NCI-H128 (cell line): Measurements from ENCODE around the gene FLYWCH1.
A peak's percentile ranks its signal among the peaks of the same experiment; 100 is the strongest.
"Not testable (repeated sequence)": the region's sequence is repeated elsewhere in the genome, so short reads cannot be mapped to it uniquely, and the experiment has no call there.

Source experiments
- DNase-seq: peaks from one replicate; lab custom pipeline; 2025; ENCODE audit not compliant: unreplicated experiment; lab: John Stamatoyannopoulos, UW

FLYWCH1 gene

DNA sequence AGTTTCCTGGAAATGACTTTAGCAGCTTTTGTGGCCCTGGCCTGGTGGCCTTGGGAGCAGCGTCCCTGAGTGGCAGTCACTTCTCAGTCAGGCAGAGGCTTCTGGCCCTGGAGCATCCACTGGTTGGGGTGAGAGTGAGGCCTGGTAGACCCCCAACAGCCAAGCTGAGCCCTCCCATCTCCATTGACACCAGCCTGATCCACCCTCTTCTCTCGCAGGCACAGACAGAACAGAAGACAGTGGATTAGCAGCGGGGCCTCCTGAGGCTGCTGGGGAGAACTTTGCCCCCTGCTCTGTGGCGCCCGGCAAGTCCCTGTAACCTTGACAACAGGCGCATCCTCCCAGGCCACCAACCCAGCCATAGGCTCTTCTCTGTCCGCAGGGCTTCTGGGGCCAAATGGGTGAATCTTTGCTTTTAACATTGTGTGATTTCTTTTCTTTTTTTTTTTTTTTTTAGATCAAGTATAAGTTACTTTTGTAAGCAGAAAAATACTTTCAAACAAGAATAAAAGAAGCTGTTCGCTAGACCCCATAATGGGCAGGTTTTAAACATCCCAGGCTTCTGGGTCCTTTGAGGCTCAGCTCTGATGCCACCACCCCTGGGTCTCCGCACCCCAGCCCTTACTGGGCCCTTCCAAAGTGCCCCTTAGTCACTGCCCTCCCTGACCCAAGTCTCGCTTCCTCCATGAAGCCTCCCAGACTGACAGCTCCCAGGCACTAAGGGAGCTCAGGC lies 12.7 kb upstream of the FLYWCH1 start:
- DNase-seq: no peak

GRCh38 chr16:2899564-2900072 lies 12.1 kb upstream of the FLYWCH1 start:
- no peak for DNase-seq

GRCh38 chr16:2900526-2901075 lies 11.1 kb upstream of the FLYWCH1 start:
- no peak for DNase-seq

DNA sequence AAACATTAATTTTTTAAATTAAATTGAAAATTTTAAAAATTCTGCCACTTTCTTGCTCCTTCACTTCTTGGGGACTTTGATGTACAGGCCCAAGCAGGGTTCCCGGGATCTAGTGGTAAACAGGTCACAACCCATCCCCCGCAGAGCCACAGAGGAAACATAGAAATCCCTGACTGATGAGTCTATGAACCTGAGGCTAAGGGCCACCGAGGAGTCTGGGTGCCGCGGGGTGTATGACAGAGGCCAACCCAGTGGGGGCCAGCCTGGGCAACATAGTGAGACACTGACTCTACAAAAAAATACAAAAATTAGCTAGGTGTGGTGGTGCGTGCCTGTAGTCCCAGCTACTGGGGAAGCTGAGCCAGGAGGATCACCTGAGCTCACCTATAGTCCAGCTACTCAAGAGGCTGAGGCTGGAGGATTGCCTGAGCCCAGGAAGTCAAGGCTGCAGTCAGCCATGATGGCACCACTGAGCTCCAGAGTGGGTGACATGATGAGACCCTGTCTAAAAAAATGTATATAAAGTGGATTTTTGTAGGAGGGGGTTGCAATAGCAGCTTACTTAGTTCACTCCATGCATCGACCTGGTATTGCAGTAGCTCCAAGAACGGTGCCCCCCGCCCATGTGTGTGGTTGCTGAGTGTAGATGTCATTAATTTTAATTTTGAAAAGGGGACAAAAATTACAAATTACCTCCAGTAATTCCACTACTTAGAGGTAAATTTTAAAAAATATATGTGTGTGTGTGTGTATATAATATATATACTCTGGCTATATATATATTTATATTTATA lies 9.2 kb upstream of the FLYWCH1 start:
- no peak for DNase-seq

DNA sequence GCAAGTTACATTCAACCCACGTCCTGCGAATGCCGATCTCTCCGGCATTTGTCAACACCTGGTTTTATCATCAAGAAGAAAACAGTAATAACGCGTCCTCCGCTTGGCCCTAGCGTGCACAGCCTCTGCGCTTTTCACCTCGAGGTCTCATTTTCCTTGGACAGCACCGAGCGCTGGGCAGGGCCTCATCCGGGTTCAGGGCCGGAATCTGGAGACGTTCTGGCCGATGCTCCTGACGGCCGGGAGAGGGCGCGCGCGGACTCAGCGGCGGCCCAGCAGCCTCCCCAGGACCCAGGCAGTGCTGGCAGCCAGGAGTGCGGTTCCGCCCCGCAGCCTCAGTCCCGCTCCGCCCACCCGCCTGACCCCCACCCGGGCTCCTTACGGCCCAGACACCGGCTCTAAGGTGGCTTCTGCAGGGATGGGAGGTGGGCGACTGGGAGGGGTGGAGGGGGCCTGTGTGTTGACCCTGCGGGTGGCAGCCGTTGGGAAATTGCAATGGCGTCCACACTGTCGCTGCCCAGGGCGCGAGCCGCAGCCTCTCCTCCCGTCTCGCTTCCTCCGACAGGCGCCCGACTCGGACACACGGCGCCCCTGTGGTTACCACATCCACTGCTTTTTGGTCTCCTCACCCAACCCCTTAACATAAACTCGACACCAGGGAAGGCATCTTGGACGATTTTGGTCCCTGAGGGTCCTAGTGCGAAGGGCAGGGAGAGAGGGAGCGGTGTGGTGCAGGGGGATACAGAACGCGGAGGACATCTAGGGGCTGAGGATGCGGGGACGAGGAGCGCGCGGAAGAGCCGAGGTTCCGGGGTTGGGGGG lies 7.4 kb upstream of the FLYWCH1 start:
- no peak for DNase-seq

DNA sequence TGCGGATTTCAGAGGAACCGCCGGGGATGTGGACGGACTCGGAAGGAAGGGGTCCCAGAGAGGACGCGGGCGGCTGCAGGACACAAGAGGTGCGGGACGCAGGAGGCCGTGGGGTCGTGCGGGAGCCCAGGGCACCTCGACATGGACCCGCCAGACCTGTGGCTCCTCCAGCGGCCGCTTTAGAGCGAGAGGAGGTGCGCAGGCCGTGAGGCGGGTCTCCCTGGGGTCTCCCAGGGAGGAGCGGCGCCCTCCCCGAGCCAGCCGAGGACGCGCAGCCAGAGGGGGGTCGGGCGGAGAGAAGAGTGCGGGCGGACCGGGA lies 6.8 kb upstream of the FLYWCH1 start:
- DNase-seq: no peak

DNA sequence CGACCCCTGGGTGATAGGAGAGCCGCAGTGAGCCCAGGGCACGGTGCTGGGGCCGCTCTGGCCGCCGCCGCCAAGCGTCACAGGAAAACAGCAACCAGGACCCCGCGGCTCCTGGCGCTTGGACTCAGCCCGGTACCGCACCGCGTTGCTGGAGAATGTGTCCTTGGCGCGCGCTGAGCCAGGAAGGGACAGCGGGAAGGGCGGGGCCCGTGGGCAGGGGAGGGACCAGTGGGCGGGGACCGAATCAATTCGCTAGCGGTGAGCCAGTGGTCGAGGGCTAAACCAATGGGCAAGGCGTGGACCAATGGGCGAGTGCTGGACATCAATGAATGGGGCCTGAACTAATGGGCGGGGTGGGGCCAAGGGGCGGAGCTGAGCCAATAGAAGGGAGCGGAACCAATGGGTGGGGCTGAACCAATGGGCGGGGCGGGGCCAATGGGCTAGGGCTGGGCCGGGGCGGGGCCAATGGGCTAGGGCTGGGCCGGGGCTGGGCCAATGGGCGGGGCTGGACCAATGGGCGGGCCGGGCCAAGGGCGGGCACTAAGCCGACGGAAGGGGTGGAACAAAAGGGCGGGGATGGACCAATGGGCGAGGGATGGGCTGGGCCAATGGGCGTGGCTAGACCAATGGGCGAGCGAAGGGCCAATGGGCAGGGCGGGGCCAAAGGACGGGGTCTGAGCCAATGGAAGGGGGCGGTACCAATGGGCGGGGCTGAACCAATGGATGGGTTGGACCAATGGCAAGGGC lies 6.3 kb upstream of the FLYWCH1 start:
- peak; percentile 86 for DNase-seq

DNA sequence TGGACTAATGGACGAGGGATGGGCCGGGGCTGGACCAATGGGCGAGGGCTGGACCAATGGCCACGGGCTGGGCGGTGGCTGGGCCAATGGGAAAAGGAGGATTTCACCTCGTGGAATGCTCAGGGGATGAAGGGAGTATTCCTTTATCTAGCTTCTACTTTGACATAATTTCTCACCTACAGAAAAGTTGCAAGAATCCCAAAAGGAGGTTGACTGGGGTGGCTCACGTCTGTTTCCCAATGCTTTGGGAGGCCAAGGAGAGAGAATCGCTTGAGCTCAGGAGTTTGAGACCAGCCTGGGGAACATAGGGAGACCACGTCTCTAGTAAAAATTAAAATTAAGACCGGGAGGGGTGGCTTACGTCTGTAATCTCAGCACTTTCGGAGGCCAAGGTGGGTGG lies 5.7 kb upstream of the FLYWCH1 start:
- DNase-seq: no peak

DNA sequence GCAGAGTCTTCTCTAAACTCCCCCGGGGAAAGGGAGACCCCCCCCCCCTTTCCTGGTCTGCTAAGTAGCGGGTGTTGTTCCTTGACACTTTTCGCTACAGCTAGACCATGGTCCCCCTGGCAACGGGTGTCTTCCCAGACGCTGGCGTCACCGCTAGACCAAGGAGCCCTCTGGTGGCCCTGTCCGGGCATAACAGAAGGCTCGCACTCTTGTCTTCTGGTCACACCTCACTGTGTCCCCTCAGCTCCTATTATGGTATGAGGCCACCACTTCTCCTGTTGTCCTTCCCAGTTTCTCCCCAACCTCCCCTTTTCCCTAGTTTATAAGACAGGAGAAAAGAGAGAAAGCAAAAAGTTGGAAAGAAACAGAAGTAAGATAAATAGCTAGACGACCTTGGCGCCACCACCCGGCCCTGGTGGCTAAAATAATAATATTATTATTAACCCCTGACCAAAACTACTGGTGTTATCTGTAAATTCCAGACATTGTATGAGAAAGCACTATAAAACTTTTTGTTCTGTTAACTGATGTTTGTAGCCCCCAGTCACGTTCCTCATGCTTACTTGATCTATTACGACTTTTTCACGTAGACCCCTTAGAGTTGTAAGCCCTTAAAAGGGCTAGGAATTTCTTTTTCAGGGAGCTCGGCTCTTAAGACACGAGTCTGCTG lies 4.5 kb upstream of the FLYWCH1 start:
- DNase-seq: not testable (repeated sequence)

DNA sequence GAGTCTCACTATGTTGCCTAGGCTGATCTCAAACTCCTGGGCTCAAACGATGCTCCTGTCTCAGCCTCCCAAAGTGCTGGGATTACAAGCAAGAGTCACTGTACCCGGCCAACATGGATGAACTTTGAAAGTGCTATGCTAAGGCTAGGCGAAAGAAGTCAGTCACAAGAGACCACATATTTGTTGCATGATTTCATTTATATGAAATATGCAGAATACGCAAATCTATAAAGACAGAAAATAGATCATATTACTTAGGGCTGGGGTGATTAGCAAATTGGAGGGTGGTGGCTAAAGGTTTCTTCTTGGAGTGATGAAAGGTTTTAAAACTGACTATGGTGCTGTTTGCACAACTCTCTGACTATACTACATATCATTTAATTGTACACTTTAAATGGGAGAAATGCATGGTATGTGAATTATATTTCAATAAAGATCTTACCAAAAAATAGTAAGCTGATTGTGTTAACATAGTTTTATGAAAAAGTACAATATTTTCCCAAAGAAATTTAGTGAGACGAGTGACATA lies 1.2 kb upstream of the FLYWCH1 start:
- no peak for DNase-seq

GRCh38 chr16:2912330-2913199 lies 834 bp downstream of the FLYWCH1 start:
- no peak for DNase-seq

- DNase-seq: no peak
These were observed 1.9 kb downstream of the FLYWCH1 start for GRCh38 chr16:2913603-2914002.

- DNase-seq: no peak
These were observed 2.5 kb downstream of the FLYWCH1 start for GRCh38 chr16:2914233-2914632.

DNA sequence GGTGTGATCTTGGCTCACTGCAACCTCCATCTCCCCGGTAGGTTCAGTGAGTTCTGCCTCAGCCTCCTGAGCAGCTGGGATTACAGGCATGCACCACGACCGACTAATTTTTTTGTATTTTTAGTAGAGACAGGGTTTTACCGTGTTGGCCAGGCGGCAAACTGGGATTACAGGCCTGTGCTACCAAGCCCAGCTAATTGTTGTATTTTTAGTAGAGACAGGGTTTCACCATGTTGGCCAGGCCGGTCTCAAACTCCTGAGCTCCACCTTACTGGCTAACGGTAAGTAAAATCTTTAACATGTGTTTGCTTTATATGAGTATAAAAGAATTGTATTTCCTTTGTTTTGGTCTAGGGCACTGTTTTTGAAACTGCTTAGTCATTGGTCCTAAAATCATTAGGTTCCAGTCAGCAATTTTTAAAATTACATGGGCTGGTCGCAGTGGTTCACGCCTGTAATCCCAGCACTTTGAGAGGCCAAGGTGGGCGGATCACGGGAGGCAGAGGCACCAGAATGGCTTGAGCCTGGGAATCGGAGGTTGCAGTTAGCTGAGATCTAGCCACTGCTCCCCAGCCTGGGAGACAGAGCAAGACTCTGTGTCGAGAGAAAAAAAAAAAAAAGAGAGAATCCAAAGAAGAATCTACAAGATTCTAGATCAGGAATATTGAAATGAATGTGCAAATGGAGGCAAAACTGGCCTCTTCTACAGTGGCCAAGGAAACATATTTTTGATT lies 3.6 kb downstream of the FLYWCH1 start:
- DNase-seq: no peak

DNA sequence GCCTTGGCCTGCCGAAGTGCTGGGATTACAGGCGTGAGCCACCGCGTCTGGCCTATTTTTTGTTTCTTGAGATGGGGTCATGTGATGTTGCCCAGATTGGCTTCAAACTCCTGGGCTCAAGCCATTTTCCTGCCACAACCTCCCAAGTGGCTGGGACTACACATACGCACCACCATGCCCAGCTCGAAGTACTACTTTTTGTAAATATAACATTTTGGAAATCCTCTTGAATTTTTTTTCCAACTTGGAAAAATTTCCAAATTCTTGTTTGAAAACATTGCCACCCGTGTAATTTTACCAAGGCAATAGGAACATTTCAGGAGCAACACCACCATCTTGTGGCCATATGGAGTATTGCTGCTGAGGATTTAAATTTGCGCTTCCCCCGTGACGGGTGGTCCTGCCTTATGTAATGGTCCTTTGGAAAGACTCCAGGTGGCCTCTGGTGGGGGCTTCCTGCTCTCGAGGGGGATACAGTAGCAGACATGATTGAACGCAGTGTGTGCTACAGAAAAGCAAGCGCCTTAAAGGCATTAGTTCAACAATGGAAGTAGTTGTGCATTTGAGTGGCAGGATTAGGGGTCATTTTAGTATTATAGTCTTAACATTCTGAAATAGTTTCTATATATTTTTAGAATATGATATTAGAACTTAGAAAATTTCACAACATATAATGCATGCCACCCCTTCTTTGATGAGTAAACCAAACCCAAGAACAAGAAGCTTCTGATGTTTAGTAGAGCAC lies 8.0 kb downstream of the FLYWCH1 start:
- peak; percentile 6 for DNase-seq

DNA sequence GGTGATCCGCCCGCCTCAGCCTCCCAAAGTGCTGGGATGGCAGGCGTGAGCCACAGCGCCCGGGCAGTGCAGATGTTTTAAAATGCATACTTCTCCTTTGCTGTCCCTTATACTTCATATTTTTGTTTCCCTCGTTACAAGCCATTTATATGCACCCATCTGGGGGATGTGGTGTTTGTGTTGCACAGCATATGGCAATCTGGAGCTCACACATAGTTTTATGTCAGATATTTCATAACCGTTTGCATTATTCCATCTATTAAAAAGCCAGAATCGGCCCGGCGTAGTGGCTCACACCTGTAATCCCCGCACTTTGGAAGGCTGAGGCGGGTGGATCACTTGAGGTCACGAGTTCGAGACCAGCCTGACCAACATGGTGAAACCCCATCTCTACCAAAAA lies 11.8 kb downstream of the FLYWCH1 start:
- DNase-seq: no peak

- DNase-seq: no peak
These were observed 13.4 kb downstream of the FLYWCH1 start for GRCh38 chr16:2924901-2925755.
